GM21529 (cell line): ENCODE data around the gene TMSB10.

Experiments used
- ATAC-seq: cut with Tn5 transposase; IDR thresholded peaks from one replicate; pipeline ENCODE4 v1.9.1; 2021; ENCODE audit not compliant: unreplicated experiment

TMSB10 gene

GRCh38 chr2:84879584-84880394, 25.7 kb upstream of the TMSB10 start:
- peak; percentile 49 for ATAC-seq

- ATAC-seq, result no peak
Observed at GRCh38 chr2:84880395-84880644, 25.1 kb upstream of the TMSB10 start.

DNA sequence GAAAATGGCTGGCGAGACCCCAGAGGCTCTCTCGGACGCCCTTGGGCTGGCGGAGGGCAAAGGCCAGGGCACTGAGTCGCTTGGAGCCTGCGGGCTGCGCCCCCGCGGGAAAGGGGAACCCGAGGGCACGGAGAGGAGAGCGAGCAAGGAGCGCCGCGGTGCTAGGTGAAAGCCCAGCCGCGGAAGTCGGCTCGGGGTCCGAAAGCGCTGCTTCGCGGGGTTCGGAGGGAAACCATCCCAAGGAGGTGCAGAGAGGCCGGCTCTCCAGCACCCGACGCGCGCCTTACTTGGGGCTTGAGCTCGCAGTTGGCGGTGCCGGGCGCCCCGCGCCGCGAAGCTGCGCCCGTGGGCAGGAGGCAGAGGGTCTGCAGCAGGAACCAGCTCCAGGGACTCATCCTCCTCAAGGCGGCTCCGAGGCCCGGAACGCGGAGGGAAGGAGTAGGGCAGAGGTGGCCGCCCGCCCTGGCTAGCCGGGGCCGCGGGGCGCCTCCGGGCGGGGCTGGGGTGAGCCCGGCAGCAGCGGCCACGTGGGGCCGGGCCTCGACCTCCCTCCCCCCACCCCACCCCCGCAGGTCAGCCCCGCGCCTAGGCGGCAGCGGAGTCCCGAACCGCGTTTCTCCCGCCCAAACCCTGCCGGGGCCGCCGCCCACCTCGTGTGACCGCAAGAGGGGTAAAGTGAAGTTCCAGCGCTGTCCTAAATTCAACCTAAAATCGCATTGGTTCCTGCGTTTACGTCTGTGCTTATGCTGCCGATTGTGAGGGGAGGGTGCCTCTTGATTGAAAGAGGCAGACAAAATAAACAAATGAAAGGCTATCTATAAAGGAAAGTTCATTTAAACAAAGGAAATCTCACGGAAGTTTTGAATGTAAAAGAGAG, 24.6 kb upstream of the TMSB10 start, which contains the start of gene TRABD2A:
Gene TRABD2A (minus strand): TSS at position 440 of the 877 bp plus-strand sequence. CDS start 45 bp downstream, at position 395.
- no peak for ATAC-seq

- peak; percentile 63 for ATAC-seq
Observed at GRCh38 chr2:84881581-84882413, 23.7 kb upstream of the TMSB10 start.

DNA sequence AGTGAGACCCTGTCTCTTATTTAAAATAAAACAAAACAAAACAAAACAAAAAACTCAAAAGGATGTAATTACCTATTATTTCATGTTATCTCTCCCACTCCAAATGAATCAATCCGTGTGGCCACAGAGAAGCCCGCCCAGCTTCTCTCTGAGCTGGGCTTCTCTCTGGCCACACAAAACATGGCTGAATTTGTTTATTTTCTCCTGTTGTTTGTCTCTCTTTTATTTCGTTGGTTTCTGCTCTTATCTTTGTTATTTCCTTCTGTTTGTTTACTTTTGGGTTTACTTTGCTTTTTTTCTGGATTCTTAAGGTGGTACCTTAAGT, 23.1 kb upstream of the TMSB10 start:
- no peak for ATAC-seq

- ATAC-seq, result no peak
Observed at GRCh38 chr2:84882775-84883550, 22.5 kb upstream of the TMSB10 start.

DNA sequence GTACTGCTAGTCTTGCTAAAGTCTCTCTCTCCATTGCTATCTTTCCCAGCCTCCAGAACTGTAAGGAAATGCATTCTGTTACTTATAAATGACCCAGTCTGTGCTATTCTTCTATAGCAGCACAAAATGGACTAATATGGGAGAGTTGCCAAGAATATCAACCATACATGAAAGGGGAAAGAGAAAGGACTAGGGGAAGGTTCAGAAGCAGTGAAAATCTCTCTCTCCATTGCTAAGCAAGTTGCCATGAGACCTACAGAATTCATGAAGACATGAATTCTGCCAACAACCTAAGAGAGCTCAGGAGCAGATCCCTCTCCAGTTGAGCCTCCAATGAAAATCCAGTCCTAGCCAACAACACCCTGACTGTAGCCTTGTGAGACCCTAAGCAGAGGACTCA, 21.0 kb upstream of the TMSB10 start:
- no peak for ATAC-seq

GRCh38 chr2:84885111-84885510, 20.3 kb upstream of the TMSB10 start:
- ATAC-seq, result no peak

- no peak for ATAC-seq
Observed at GRCh38 chr2:84886791-84887190, 18.7 kb upstream of the TMSB10 start.

GRCh38 chr2:84888401-84889276, 16.8 kb upstream of the TMSB10 start:
- peak; percentile 98 for ATAC-seq

DNA sequence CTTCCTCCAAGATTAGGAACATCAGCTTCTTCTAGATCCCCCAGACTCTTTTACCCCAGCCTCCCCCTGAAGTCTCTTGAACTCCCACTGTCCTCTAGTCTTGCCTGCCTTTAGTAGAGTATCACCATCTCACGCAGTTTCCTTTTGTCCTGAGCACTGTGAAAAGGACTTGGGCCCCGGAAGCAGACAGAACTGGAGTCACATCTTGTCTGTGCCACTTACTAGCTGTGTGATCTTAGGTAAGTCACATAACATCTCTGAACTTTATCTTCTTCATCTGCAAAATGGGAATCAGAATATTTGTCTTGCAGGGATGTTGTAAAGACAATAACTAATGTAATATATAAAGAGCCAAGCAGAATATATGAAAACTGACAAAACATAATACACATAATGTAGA, 16.1 kb upstream of the TMSB10 start:
- peak; percentile 11 for ATAC-seq

- ATAC-seq, result no peak
Observed at GRCh38 chr2:84891355-84892010, 14.0 kb upstream of the TMSB10 start.

- no peak for ATAC-seq
Observed at GRCh38 chr2:84894131-84894586, 11.3 kb upstream of the TMSB10 start.

DNA sequence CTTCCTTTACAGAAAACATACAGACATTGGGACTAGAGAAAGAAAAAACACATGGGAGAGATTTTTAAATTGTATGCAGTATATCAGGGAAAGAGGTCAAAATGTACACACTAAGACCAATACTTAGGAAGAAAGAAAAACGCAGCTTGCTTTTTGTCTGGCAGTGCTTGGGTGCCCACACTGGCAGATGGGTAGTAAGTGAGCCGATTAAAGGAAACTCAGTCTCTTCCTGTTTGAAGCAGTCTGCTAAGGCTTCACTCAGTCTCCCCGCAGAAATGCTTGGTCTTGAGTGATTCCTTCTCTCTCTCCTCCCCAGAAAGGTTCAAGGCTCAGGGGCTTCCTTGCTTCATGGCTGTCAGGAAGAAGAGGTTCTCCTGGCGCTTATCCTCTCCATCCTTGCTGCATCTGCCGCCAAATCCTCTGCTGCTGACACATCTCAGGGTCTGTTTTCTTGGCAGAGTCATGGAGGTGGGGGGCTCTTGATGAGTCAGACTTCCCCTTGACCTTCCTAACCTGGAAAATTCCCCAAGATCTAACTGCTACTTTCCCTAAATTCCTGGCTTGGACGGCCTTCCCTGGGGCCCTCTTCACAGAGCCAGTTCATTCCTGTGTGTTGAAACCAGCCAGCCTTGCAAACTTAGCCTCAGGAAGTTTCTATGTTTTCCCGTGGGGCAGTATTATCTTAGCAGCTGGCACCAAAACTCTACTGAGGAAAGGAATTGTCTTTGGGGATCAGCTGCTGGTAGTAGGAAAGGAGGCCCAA, 10.5 kb upstream of the TMSB10 start:
- no peak for ATAC-seq

- no peak for ATAC-seq
Observed at GRCh38 chr2:84896567-84896966, 8.9 kb upstream of the TMSB10 start.

DNA sequence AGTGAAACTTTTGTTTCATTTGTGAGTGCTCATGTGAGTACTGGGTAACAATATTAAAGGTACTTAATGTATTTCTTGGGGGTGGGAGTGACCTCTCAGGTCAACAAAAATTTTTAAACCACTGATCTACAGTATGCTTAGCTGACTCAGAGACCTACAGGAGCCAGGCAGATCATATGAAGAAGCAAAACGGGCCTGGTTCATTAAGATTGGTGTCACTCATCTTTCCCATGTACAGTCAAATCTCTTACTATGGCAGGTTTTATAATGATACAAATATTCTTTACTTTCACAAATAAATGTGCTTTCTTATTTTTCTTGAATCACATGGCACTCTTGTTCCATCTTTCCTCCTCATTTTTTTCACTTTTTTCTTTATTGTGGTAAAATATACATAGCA, 7.7 kb upstream of the TMSB10 start:
- no peak for ATAC-seq

- ATAC-seq, result no peak
Observed at GRCh38 chr2:84899304-84900204, 5.9 kb upstream of the TMSB10 start.
